ENCODE results near the gene CIB2. TPM values are rescaled to one million over a fixed set of nuclear protein-coding genes. Genes with fewer than 3 reads are reported as not detected.
"Not testable (repeated sequence)": the region's sequence is repeated elsewhere in the genome, so short reads cannot be mapped to it uniquely, and the experiment has no call there.

The CIB2 gene
- total RNA-seq, 6 donors from 2014 or later: 0.77 to 5.2 (median 1.2) TPM; not detected in 1

DNA sequence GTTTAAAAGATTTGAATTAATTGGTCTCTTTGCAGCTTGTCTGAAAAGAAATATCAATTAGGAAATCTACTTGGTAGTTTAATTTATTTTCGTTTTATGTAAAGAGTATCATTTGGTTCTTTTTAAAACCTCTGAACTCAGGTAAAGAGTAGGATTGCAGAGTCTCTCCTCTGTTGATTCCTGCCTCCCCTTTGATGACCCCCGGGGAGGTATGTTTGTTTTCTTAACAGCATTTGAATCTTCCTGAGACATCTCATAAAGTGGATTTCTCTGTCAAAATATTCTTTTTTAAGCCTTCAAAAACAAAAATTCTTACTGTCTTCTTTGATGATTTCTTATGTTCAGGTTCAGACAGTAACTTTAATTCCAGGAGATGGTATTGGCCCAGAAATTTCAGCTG, 26.0 kb upstream of the CIB2 start:
- H3K36me3 ChIP-seq: peaks cover 14 to 56% (median 35%) of the 10 kb centered on the region in 4 donors
- WGBS, 2 donors: 48 to 55% methylated on average over 2 of the region's 2 CpGs
- no peak for ATAC-seq (ENCODE audit: low FRiP score in 2 of 2)

DNA sequence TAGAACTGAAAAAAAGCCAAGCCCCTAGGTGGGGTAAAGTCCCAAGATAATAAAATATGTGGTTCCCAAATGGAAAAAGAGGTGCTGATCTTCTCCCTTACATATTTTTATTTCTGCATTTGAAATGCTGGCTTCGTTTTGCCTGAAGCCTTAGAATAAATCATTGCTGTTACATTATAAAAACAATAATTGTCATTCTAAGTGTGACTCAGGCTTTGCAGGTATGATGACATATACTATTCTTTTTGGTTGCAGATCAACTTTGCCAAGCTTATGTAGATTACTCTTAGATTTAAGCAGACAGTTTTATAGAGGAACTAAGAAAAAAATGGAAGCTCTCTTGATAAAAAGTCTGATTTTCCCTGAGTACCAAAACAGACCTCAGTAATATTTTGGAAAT, 25.4 kb upstream of the CIB2 start:
- Histone ChIP-seq H3K36me3 (peaks cover 11 to 50% (median 30%) of the 10 kb centered on the region in 4 donors), H3K4me1 (peaks cover 12 to 15% (median 13%) of the 10 kb centered on the region in 4 donors), H3K9me3 (no peaks in the 10 kb centered on the region), H3K4me3 (no peak overlapping the region), H3K27me3 (no peaks in the 10 kb centered on the region), H3K27ac (no peak overlapping the region)
- DNase-seq: no peak
- no peak for ATAC-seq (ENCODE audit: low FRiP score in 2 of 2)
- WGBS, 2 donors: 74 to 86% methylated on average over 1 of the region's 1 CpG
- TF ChIP-seq, protein P1, sequence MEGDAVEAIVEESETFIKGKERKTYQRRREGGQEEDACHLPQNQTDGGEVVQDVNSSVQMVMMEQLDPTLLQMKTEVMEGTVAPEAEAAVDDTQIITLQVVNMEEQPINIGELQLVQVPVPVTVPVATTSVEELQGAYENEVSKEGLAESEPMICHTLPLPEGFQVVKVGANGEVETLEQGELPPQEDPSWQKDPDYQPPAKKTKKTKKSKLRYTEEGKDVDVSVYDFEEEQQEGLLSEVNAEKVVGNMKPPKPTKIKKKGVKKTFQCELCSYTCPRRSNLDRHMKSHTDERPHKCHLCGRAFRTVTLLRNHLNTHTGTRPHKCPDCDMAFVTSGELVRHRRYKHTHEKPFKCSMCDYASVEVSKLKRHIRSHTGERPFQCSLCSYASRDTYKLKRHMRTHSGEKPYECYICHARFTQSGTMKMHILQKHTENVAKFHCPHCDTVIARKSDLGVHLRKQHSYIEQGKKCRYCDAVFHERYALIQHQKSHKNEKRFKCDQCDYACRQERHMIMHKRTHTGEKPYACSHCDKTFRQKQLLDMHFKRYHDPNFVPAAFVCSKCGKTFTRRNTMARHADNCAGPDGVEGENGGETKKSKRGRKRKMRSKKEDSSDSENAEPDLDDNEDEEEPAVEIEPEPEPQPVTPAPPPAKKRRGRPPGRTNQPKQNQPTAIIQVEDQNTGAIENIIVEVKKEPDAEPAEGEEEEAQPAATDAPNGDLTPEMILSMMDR (IDR thresholded peaks at IDR 0.05): no peak
- TF ChIP-seq POLR2AphosphoS5 (IDR thresholded peaks at IDR 0.05) (no peak), EP300 (IDR thresholded peaks at IDR 0.05) (no peak), POLR2A (IDR thresholded peaks at IDR 0.05) (no peak)

More for the DNA sequence above, 26.0 kb upstream of the CIB2 start:
- Histone ChIP-seq H3K9me3 (no peaks in the 10 kb centered on the region), H3K4me1 (peaks cover 12 to 15% (median 13%) of the 10 kb centered on the region in 4 donors), H3K27me3 (no peaks in the 10 kb centered on the region), H3K27ac (no peak overlapping the region), H3K4me3 (no peak overlapping the region)
- TF ChIP-seq POLR2A (IDR thresholded peaks at IDR 0.05): no peak
- DNase-seq: no peak

DNA sequence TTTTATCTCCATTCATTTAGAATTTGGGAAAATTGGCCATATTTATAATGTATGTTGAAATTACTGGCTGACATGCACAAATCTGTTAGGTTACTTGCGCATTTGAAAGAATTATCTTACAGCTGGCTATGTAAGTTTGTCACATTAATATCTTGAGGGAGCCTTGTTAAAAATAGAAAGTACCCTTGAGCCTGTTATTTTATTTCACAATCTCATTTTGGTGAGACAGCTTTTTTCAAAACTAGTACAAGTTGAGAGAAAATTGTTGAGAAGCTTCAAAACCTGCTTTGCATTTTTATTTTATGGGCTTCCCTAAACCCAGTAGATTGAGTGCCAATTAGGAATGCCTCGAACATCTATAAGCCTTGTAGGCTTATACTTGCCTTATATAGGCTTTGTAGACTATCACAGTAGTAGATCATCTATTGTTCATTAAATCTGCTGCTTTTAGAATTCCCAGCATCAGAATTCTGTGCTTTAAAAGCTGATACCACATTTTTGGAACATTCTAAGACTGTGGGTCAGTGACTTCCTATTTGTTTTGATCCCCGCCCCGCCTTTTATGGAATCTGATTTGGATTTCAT, 24.2 kb upstream of the CIB2 start:
- no peaks in the 10 kb centered on the region for H3K27me3 ChIP-seq
- ATAC-seq (ENCODE audit: low FRiP score in 2 of 2) (no peak), DNase-seq (no peak)
- H3K27ac ChIP-seq: peak overlapping the region in 1 of 4 donors; percentile 9
- H3K9me3 ChIP-seq: no peaks in the 10 kb centered on the region
- TF ChIP-seq, protein P1 (IDR thresholded peaks at IDR 0.05): no peak
- no peak for TF ChIP-seq POLR2A (IDR thresholded peaks at IDR 0.05)
- no peak for TF ChIP-seq EP300 (IDR thresholded peaks at IDR 0.05)
- TF ChIP-seq POLR2AphosphoS5 (IDR thresholded peaks at IDR 0.05): no peak
- 72 to 79% methylated on average over 4 of the region's 4 CpGs for WGBS, 2 donors
- peaks cover 3 to 38% (median 18%) of the 10 kb centered on the region in 4 donors for H3K36me3 ChIP-seq
- no peak overlapping the region for H3K4me3 ChIP-seq
- peaks cover 15 to 21% (median 17%) of the 10 kb centered on the region in 4 donors for H3K4me1 ChIP-seq

DNA sequence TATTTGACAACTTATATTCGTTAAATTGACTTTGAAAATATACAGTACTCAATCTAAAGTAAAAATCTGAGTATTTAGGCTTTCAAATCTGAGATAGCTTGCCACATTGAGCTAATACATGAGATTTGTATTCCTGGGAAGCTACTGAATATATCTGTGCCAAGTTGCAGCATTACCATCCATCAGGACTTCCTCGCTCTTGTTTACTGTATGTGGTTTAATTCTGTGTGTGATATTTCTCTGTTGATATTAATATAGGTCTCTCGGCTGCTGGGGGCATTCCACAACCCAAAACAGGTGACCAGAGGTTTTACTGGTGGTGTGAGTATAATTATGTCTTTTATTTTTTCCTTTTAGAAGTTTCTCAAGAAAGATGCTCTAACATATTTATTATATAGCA, 23.7 kb upstream of the CIB2 start:
- H3K36me3 ChIP-seq: peaks cover 3 to 33% (median 15%) of the 10 kb centered on the region in 4 donors
- no peaks in the 10 kb centered on the region for H3K9me3 ChIP-seq
- H3K27me3 ChIP-seq: no peaks in the 10 kb centered on the region
- TF ChIP-seq, protein P1 (IDR thresholded peaks at IDR 0.05): no peak
- TF ChIP-seq EP300 (IDR thresholded peaks at IDR 0.05) (no peak), POLR2AphosphoS5 (IDR thresholded peaks at IDR 0.05) (no peak), POLR2A (IDR thresholded peaks at IDR 0.05) (no peak)
- H3K4me3 ChIP-seq: no peak overlapping the region
- H3K4me1 ChIP-seq: peaks cover 20 to 26% (median 22%) of the 10 kb centered on the region in 4 donors
- WGBS, 2 donors: 75 to 80% methylated on average over 3 of the region's 3 CpGs
- DNase-seq: no peak
- ATAC-seq (ENCODE audit: low FRiP score in 2 of 2): no peak
- H3K27ac ChIP-seq: no peak overlapping the region

DNA sequence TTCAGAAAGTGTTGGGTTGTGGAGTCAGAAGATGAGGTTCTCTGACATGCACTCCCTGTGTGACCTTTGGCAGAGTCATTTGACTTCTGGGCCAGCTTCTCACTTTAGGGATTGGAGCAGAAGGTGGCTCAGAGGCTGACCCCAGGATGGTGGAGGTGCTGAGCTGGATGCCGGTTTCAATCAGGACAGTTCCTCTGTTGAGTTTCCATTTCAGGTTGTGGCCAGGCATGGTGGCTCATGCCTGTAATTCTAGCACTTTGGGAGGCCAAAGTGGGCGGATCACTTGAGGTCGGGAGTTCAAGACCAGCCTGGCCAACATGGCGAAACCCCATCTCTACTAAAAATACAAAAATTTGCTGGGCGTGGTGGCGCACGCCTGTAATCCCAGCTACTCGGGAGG, 19.8 kb upstream of the CIB2 start:
- not testable (repeated sequence) for H3K36me3 ChIP-seq; ATAC-seq (ENCODE audit: low FRiP score in 2 of 2); H3K9me3 ChIP-seq; H3K27ac ChIP-seq; DNase-seq; H3K27me3 ChIP-seq; H3K4me3 ChIP-seq
- WGBS, 2 donors: 88 to 92% methylated on average over 8 of the region's 8 CpGs
- H3K4me1 ChIP-seq: peaks cover 24 to 33% (median 27%) of the 10 kb centered on the region in 4 donors

Measured in upper lobe of left lung (tissue), 6 donors.